Stimulated activated naive B cell treated with anti-CD40 and anti-IgM and Interleukin-4, amounts not matched to agents 10 μg/mL and 1 μg/mL and 100 μg/mL, for 72 hours (primary cell): Measurements from ENCODE around the gene USP46.

Experiments
- ATAC-seq, 2 donors: fragments of 150-1000 bp; cut with Tn5 transposase; replicated peaks; 2 replicates each; pipeline ENCODE4 v1.10.0; 2021; ENCODE audit warnings: moderate library complexity in 1 of 2
- DNase-seq: peaks from one replicate; pipeline ENCODE4 v3.0.0; 2021
- H3K27ac Mint-ChIP-seq: one replicate; pipeline ENCODE4 v1.8.0; 2022; ENCODE audit warnings: mild to moderate bottlenecking, mixed read lengths
- H3K27me3 Mint-ChIP-seq, 2 donors: one replicate each; pipeline ENCODE4 v1.8.0; 2022; ENCODE audit warnings: mixed read lengths in 2 of 2
- H3K36me3 Mint-ChIP-seq, 2 donors: one replicate each; pipeline ENCODE4 v1.8.0; 2022; ENCODE audit warnings: mixed read lengths in 2 of 2, mild to moderate bottlenecking in 1 of 2
- H3K4me1 Mint-ChIP-seq, 2 donors: one replicate each; pipeline ENCODE4 v1.8.0; 2022; ENCODE audit warnings: mixed read lengths in 2 of 2, mild to moderate bottlenecking in 1 of 2
- H3K4me3 Mint-ChIP-seq, 2 donors: one replicate each; pipeline ENCODE4 v1.8.0; 2022; ENCODE audit warnings: mild to moderate bottlenecking in 2 of 2, mixed read lengths in 2 of 2, moderate library complexity in 1 of 2
- H3K9me3 Mint-ChIP-seq, 2 donors: one replicate each; pipeline ENCODE4 v1.8.0; 2022; ENCODE audit warnings: mixed read lengths in 2 of 2, mild to moderate bottlenecking in 1 of 2

USP46 gene

GRCh38 chr4:52588771-52589591, 70.1 kb downstream of the USP46 start:
- Mint-ChIP-seq H3K27me3 (no peaks in the 10 kb centered on the region), H3K4me1 (no peaks in the 10 kb centered on the region), H3K36me3 (peaks cover 4% of the 10 kb centered on the region in 2 donors), H3K9me3 (no peaks in the 10 kb centered on the region), H3K27ac (no peak overlapping the region), H3K4me3 (no peak overlapping the region)
- DNase-seq: no peak
- ATAC-seq: peak in 1 of 2 donors; percentile 27

DNA sequence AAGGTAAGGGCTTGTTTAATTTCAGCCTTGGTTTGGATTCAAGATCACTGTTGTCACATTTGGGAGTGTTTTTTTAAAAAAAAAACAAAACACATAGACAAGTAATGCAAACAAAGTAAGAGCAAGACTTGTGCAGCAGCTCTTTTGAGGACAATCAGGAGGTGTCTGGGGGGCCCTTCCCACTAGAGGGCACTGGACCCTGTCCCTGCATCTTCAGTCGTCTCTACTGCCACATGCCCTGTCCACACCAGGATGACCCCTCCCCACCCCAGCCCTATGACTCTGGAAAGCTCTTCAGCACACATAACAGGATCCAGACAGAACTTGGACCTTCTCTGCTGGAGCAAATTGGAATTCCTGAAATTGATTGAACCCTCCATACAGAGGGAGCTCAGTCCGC, 71.0 kb downstream of the USP46 start:
- H3K9me3 Mint-ChIP-seq: no peaks in the 10 kb centered on the region
- peak; percentile 65 to 69 for ATAC-seq
- peaks cover 4% of the 10 kb centered on the region in 2 donors for H3K36me3 Mint-ChIP-seq
- H3K4me3 Mint-ChIP-seq: no peak overlapping the region
- H3K27me3 Mint-ChIP-seq: no peaks in the 10 kb centered on the region
- H3K4me1 Mint-ChIP-seq: no peaks in the 10 kb centered on the region
- no peak for DNase-seq
- no peak overlapping the region for H3K27ac Mint-ChIP-seq

DNA sequence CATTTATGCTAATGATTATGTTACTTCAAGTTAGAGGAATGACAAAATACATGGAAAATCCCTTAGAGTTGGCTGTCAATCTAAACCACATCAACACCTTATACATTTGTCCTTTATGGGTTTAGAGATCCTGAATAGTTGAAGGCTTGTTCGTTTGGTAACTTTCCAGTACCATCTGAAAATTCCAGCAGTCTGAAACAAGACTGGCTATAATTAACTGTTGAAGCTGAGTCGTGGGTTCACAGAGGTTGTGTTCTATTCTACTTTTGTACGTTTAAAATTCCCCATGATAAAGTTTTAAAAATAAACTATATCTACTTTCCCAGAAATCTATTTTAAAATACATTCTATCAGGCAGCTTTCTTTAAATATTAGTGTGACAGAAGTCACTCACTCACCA, 73.0 kb downstream of the USP46 start:
- no peak overlapping the region for H3K4me3 Mint-ChIP-seq
- no peak for DNase-seq
- no peak for ATAC-seq

GRCh38 chr4:52585379-52585778, 73.7 kb downstream of the USP46 start:
- Mint-ChIP-seq H3K9me3 (no peaks in the 10 kb centered on the region), H3K27me3 (peaks cover 0 to 7% of the 10 kb centered on the region in 2 donors), H3K36me3 (no peaks in the 10 kb centered on the region), H3K27ac (no peak overlapping the region), H3K4me3 (no peak overlapping the region), H3K4me1 (no peaks in the 10 kb centered on the region)
- ATAC-seq (no peak), DNase-seq (no peak)

More for the DNA sequence above, 73.0 kb downstream of the USP46 start:
- Mint-ChIP-seq H3K9me3 (no peaks in the 10 kb centered on the region), H3K4me1 (no peaks in the 10 kb centered on the region), H3K36me3 (no peaks in the 10 kb centered on the region), H3K27me3 (peaks cover 0 to 7% of the 10 kb centered on the region in 2 donors), H3K27ac (no peak overlapping the region)

GRCh38 chr4:52579602-52580272, 79.4 kb downstream of the USP46 start:
- H3K4me3 Mint-ChIP-seq: no peak overlapping the region
- H3K4me1 Mint-ChIP-seq: peaks cover 2 to 6% of the 10 kb centered on the region in 2 donors
- ATAC-seq: no peak
- DNase-seq: no peak
- peaks cover 0 to 3% of the 10 kb centered on the region in 2 donors for H3K9me3 Mint-ChIP-seq
- peaks cover 11% of the 10 kb centered on the region in 2 donors for H3K27me3 Mint-ChIP-seq
- H3K36me3 Mint-ChIP-seq: no peaks in the 10 kb centered on the region
- H3K27ac Mint-ChIP-seq: no peak overlapping the region

DNA sequence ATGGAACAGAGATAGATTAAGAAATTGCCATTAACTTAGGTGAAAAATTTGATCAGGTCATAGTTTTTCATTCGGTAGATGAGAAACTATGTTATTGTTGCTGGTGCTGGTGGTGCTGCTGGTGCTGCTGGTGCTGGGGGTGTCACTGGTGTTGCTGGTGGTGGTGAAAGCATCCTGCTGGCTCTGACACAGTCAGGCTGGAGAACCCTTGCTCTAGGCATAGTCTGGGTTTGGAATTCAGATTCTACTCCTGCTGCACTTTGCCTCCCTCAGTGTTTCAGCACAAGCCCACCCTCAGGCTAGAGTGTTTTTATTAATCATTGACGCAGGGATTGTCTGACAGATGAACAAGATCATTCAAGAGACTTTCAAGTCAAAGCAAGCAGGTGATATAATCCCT, 80.2 kb downstream of the USP46 start:
- Mint-ChIP-seq H3K9me3 (peaks cover 0 to 3% of the 10 kb centered on the region in 2 donors), H3K4me1 (peaks cover 2 to 6% of the 10 kb centered on the region in 2 donors), H3K27ac (no peak overlapping the region), H3K4me3 (no peak overlapping the region), H3K27me3 (peaks cover 11% of the 10 kb centered on the region in 2 donors), H3K36me3 (no peaks in the 10 kb centered on the region)
- ATAC-seq (no peak), DNase-seq (no peak)

DNA sequence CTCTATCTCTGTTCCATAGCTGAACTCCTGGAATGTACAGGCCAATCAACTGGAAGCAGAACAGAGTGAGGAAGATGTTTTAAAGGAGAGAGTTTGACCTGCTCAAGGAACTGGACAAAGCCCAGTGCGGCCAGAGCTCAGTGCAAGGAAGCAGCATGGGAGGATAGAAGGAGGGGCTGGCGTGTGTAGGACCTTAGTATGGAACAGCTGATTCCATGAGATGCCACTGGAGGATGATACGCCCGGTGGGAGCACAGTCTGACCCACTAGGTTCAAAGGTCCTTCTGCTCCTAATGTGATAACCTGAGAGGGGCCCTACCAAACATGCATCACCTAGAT, 81.5 kb downstream of the USP46 start:
- Mint-ChIP-seq H3K9me3 (peaks cover 0 to 3% of the 10 kb centered on the region in 2 donors), H3K4me3 (no peak overlapping the region), H3K27ac (no peak overlapping the region), H3K27me3 (peaks cover 8 to 16% of the 10 kb centered on the region in 2 donors), H3K4me1 (peaks cover 2 to 6% of the 10 kb centered on the region in 2 donors), H3K36me3 (peaks cover 0 to under 1% of the 10 kb centered on the region in 2 donors)
- no peak for DNase-seq
- no peak for ATAC-seq

GRCh38 chr4:52576961-52577623, 82.0 kb downstream of the USP46 start:
- H3K27ac Mint-ChIP-seq: no peak overlapping the region

DNA sequence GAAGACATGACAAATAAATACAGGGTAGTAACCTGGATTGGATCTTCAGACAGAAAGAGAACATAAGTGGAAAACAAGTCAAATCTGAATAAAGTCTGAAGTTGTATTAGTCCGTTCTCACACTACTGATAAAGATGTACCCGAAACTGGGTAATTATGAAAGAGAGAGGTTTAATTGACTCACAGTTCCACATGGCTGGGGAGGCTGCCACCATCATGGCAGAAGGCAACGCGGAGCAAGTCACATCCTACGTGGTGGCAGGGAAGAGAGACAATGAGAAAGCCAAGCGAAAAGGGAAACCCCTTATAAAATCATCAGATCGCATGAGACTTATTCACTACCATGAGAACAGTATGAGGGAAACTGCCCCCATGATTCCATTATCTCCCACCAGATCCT, 82.8 kb downstream of the USP46 start:
- H3K4me3 Mint-ChIP-seq: no peak overlapping the region
- H3K9me3 Mint-ChIP-seq: peaks cover 0 to 3% of the 10 kb centered on the region in 2 donors
- H3K4me1 Mint-ChIP-seq: peaks cover 2 to 6% of the 10 kb centered on the region in 2 donors
- no peak for DNase-seq
- H3K27me3 Mint-ChIP-seq: peaks cover 11 to 18% of the 10 kb centered on the region in 2 donors
- H3K27ac Mint-ChIP-seq: no peak overlapping the region
- ATAC-seq: no peak
- H3K36me3 Mint-ChIP-seq: peaks cover 0 to 2% of the 10 kb centered on the region in 2 donors

More at GRCh38 chr4:52576961-52577623, 82.0 kb downstream of the USP46 start:
- ATAC-seq (no peak), DNase-seq (no peak)
- Mint-ChIP-seq H3K36me3 (peaks cover 0 to 2% of the 10 kb centered on the region in 2 donors), H3K27me3 (peaks cover 11 to 16% of the 10 kb centered on the region in 2 donors), H3K4me3 (no peak overlapping the region), H3K4me1 (peaks cover 2 to 6% of the 10 kb centered on the region in 2 donors), H3K9me3 (peaks cover 0 to 3% of the 10 kb centered on the region in 2 donors)

- H3K4me1 Mint-ChIP-seq: peaks cover 2 to 6% of the 10 kb centered on the region in 2 donors
- no peak overlapping the region for H3K4me3 Mint-ChIP-seq
- H3K27me3 Mint-ChIP-seq: peaks cover 14 to 22% of the 10 kb centered on the region in 2 donors
- no peak overlapping the region for H3K27ac Mint-ChIP-seq
- no peak for DNase-seq
- H3K36me3 Mint-ChIP-seq: peaks cover 0 to 2% of the 10 kb centered on the region in 2 donors
- peaks cover 0 to 3% of the 10 kb centered on the region in 2 donors for H3K9me3 Mint-ChIP-seq
- ATAC-seq: no peak
These were observed 83.7 kb downstream of the USP46 start for GRCh38 chr4:52575406-52575805.

DNA sequence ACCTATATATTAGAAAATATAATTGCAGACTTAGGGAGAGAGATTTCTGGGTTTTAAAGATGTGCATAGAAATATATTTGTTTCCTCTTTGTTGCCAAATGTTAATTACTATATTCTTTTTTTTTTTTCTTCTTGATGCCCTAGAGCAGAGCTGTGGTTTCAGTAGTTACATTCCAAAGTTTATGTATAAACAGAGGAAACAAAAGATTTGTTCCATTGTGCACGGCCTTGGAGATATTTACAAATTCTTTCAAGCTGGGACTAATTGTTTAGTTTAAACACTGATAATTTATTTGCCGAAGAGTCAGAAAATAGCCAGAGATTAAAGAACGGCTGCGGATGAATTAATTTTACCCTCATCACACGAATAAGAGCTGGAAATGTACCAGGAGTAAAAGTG, 85.1 kb downstream of the USP46 start:
- peaks cover 14 to 22% of the 10 kb centered on the region in 2 donors for H3K27me3 Mint-ChIP-seq
- DNase-seq: no peak
- peaks cover 0 to 3% of the 10 kb centered on the region in 2 donors for H3K9me3 Mint-ChIP-seq
- no peak overlapping the region for H3K27ac Mint-ChIP-seq
- ATAC-seq: no peak
- H3K4me3 Mint-ChIP-seq: no peak overlapping the region
- peaks cover 2 to 6% of the 10 kb centered on the region in 2 donors for H3K4me1 Mint-ChIP-seq
- peaks cover 0 to 2% of the 10 kb centered on the region in 2 donors for H3K36me3 Mint-ChIP-seq

DNA sequence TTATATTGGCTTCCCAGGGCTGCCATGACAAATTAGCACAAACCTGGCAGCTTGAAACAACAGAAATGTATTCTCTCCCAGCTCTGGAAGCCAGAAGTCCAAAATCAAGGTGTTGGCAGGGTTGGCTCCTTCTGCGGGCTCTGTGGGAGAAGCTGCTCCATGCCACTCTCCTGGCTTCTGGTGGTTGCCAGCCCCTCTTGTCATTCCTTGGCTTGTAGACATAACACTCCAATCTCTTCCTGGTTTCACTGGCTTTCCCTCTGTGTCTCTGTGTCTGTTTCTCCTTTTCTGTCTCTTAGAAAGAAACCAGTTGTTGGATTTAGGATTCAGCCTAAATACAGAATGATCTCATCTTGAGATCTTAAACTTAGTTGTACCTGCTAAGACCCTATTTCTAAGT, 85.5 kb downstream of the USP46 start:
- ATAC-seq (no peak), DNase-seq (no peak)
- H3K27me3 Mint-ChIP-seq: peaks cover 14 to 22% of the 10 kb centered on the region in 2 donors
- H3K4me1 Mint-ChIP-seq: peaks cover 2 to 6% of the 10 kb centered on the region in 2 donors
- peaks cover 0 to 2% of the 10 kb centered on the region in 2 donors for H3K36me3 Mint-ChIP-seq
- no peak overlapping the region for H3K27ac Mint-ChIP-seq
- H3K9me3 Mint-ChIP-seq: peaks cover 0 to 3% of the 10 kb centered on the region in 2 donors
- no peak overlapping the region for H3K4me3 Mint-ChIP-seq

DNA sequence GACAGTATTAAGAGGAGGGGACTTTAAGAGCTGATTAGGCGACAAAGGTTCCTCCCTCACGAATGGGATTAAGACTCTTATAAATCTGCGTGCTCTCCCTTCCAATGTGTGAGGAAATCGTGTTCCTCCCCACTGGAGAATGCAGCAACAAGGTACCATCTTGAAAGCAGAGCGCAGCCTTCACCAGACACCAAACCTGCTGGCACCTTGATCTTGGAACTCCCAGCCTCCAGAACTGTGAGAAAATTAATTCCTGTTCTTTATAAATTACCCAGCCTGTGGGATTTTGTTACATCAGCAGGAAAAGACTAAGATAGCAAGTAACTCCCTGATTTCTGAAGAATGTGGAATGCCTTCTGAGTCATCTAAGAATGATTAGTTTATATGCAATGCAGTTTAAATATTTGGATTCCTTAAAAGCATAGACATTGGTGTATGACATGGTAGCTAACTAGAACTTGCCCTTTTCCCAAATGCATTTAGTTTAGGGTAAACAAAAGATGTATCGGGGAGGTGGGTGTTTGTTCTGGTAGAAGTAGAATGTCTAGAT, 86.1 kb downstream of the USP46 start:
- Mint-ChIP-seq H3K4me1 (peaks cover 2 to 6% of the 10 kb centered on the region in 2 donors), H3K36me3 (peaks cover 0 to 2% of the 10 kb centered on the region in 2 donors), H3K27me3 (peaks cover 14 to 17% of the 10 kb centered on the region in 2 donors), H3K4me3 (no peak overlapping the region), H3K9me3 (peaks cover 0 to 3% of the 10 kb centered on the region in 2 donors), H3K27ac (no peak overlapping the region)
- DNase-seq (no peak), ATAC-seq (no peak)

DNA sequence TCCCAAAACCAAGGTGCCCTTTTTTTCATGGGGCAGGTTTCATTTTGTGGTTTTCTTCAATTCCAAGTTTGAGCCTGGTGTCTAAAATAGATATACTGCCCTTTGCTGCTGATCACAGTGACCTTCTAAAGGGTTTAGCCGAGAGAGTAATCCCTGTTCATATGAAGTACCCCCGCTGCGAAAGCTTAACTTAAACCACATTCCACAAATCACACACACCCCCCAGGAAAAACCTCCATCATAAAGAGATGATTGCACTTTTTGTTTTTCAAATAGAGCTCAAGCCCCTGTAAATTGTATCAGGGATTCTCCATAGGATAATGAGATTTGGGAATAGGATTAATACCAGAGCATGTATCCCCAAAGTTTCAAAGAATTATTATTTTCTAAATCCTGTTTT, 90.8 kb downstream of the USP46 start:
- DNase-seq (no peak), ATAC-seq (no peak)
- Mint-ChIP-seq H3K36me3 (peaks cover 0 to 2% of the 10 kb centered on the region in 2 donors), H3K4me1 (no peaks in the 10 kb centered on the region), H3K27ac (no peak overlapping the region), H3K4me3 (no peak overlapping the region), H3K27me3 (peaks cover 10 to 16% of the 10 kb centered on the region in 2 donors), H3K9me3 (no peaks in the 10 kb centered on the region)
